C1 segment of cervical spinal cord (tissue), 14 donors: ENCODE results near the gene PAFAH1B1.

Experiments
- DNase-seq, 14 donors: peaks; one replicate each; lab custom pipeline; 2025; lab: John Stamatoyannopoulos, UW

PAFAH1B1 gene

DNA sequence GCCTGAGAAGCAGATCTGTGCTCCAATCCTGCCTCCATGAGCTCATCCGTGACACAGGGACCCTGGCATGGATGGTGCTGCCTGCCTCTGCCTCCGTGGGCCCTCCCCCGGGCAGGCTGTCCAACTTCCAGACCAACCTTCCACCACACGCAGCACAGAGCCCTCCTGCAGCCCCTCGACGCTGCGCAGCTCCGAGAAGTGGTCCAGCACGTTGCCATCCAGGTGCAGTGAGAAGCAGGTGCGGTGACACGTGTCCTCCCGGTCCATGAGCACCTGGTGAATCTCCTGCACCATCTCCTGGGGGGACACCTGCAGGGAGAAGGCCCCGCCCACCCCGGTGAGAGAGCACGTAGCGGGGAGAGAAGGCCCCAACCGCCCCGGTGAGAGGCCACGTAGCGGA, 109.7 kb downstream of the PAFAH1B1 start:
- no peak for DNase-seq

DNA sequence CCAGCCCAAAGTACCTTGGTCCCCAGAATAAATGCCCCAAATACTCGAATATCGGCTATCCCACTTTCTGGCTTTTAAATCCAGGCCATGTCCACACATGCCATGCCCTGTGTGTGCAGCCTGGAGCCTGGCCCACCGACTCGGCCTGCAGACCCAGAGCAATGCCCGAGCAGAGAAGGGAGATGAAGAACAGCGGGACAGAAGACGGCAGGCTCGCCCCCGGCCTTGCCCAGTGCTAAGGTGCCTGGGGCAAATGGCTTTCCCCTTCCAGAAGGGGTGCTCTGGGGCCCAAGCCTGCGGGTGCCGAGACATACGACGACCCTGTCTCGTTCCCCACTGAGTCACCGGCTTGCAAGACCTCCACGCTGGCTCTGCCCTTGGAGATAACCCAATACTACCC, 110.2 kb downstream of the PAFAH1B1 start:
- DNase-seq, result no peak

DNA sequence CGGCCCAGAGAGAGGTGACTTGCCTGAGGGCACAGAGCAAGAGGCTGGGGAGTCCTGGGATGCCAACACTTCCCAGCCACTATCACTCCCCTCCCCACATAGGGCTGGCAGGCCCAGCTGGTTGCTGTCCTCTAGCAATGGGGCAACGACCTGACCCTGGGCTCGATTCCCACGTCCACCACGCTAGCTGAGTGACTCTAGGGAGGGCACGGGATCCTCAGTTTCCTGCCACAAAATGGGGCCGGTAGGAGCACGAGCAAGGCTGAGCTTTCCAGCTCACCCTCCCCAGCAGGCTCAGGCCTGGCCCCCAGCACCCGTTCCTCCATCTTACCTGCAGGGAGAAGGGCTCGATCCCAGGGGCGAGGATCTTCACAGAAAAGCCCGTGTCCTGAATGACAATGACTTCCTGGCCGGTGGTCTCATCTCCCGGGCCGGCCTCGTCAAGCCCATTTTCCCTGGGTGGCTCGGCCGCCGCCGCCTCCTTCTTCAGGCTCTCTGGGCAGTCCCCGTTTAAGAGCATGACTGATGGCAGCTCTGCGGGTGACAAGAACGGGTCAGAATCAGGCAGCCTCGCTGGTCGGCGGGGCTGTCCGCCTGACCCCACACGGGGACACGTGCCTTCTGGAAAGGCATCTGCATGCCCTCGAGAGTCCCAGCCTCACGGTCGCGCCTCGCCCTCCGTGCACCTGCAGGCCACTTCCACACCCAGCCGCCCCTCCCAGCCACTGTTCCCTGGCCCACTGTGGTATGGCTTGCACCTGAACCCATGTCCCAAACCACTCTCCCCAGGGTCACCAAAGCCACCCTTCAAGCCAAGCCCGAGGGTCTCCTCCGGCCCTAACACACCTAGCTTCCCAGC, 110.8 kb downstream of the PAFAH1B1 start:
- no peak for DNase-seq

DNA sequence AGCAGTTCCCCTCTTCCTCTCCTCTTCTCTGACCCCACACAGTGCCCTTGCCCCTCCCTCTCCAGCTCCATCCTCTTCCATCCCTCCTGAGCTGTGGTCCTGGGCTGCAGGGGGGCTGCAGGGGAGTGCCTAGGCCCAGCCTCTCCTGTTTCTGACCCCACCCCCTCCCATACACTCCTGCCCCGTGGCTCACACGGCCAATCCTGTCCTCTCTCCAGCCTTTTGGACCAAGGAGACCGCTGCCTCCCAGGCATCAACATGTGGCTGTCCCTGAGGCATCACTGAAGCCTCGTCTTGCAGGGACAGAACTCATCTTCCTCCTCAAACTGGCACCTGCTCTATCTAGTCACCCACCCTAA, 111.4 kb downstream of the PAFAH1B1 start:
- DNase-seq, result no peak

DNA sequence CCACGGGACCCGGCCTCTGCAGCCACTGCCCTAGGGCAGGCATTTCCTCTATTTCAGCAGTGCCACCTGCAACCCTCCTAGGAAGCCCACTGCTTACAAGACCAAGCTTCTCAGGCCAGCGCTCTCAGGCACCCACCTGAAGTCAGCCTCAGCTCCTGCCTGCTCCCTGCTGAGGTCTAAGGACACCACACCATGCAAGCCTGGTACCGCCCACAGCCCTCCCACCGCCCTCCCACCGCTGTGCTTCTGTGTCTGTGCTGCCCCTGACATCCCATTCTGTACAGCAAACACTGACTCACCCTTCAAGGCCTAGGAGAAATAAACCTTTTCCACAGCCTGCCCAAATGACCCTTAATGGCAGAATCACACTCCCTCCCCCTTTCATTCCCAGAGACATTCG, 111.8 kb downstream of the PAFAH1B1 start:
- no peak for DNase-seq

DNA sequence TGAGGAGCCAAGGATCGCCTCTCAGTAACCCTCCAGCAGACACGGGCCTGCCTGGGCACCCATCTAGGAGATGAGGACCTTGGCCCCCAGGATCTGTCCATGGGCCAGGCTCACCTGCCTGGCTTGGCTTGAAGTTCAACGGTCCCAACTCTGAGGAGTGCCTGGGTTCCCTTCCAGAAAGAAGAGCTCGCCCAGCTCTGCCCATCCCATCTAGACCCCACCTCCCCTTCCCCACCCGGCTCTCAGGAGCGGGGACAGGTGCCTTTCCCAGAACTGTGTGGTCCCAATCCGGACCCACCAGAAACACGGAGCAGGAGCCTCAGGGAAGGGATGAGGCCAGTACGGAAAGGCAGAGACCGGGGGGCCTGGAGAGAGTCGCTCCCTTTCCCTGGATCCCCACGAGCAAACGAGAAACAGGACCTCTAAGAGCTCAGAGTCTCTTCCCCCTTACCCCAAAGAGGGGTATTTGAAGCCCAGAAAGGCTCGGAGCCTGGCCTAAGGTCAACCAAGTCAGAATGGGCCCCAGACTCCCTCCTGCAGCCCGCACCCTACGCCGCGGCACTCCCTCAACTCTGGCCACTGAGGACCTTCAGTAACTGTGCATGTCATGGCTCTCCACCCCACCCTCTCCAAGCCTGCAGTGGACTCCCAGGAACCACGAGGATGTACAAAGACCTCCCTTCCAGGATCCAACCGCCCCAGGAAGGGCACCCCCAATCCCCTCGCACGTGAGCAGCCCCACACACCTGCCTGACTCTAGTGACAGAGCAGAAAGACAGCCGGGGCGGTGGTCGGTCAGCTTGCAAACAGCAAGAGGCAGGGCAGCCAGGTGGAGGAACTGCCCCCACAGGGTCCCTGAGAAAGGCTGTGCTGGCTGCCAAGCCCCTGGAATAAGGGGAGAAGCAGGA, 112.7 kb downstream of the PAFAH1B1 start:
- no peak for DNase-seq

DNA sequence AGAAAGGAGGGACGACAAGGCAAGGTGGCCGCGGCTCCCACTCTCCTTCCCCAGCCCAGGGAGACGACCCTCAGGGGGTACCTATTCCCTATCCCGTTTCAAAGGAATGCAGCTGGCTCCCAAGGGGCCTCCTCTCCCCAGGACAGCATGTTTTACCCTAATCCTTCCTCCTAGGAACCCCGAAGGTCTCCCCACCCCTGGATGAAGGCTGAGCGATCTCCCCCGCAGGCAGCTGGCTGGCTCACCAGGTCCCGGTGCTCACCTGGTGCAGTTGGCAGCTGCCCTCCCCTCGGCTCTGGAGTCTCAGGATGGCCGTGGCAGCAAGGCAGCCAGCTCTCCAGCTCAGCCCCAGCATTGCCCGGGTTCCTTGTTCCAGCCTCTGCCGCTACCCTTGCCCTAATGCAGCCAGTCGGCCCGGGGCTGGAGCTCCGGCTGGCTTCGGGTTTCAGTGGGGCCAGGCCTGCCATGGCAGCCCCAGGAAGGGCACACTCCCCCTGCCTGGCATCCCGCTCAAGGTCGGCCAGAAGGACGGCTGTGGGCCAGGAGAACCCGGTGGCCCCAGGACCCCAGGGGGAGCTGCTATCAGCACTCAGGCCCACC, 113.6 kb downstream of the PAFAH1B1 start:
- no peak for DNase-seq

DNA sequence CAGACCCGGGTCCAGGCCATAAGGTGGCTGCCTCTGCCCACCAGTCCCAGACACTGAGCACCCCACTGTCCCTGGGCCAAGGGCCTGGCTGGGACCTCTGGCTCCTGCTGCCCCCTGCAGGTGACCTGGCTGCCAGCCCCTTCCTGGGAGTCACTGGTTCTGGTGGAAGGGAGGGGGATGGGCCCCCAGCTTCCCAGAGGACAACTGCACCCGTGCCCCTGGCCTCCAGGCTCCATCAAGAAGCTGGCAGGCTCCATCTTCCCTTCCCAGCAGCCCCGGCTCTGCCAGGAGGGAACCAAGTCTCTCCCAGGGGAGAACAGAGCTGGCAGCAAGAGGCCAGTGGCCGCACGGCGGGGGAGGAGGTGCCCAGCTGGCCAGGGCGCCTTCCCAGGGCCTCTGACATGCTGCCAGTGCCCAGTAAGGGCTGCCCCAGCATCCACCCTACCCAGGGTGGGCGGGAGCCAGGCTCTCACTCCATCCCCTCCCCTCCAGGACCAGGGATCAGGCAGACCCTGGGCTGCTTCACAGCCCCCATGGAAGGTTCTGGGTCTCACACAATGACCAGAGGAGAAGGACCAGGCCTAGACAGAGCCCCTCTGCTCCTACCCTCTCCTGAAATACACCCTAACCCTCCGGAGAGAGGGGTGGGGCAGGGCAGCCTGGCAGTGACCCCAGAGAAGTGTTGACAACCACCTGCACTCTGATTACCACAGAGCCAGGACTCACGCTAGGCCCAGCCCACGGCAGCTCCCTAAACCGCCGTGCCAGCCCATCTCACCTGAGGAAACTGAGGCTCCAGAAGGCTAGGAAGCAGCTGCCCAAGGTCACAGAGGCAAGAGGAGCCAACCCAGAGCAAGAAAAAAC, 114.5 kb downstream of the PAFAH1B1 start:
- DNase-seq, result peak in 13 of 14 donors; percentile 7 to 89 (median 51)

DNA sequence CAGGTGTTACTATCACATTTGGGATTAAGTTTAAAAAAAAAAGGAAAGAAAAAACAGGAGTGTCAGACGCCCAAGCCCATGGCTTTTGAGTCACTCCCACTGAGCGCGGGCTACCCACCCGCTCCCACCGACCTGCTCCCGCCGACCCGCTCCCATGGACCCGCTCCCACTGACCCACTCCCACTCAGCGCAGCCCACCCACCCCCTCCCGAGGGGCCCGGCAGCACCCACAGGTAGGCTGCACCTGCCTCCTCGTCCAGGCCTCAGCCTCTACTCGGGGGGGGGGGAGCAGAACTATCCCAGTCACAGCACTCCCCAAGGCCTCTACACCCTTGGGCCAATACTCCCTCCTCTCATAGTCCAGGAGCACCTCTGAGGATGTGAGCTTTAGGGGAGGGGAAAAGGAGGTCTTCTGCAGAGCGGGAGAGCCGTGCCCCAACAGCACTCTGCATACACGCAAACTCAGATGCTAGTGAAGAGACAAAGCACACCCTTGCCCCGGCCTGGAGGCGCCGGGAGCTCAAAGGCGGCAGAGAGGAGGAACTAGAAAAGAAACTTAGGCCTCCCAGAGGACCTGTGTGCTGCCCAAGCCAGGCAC, 115.2 kb downstream of the PAFAH1B1 start:
- DNase-seq, result no peak

DNA sequence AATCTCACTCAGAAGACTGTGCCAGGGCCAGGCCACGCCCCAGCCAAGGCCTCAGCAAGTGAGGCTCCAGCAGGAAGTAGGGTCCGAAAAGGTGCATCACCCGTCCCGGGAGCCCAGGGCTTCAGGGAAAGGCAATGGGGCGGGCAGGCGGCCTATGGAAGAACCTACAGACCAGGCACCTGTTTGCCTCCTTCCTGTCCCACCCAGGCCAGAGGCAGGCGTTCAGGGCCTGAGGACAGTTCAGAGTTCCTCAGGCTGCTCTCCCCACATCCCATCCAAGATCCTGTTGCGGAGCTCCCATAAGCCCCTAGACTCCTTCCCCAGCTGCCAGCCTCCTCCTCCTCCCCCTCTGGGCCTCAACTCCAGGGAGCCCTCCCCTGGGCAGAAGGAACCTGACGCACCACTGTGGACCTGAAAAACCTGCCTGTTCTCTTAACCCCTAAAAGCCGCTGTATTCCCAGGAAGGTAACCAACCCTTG, 115.8 kb downstream of the PAFAH1B1 start:
- DNase-seq, result no peak

DNA sequence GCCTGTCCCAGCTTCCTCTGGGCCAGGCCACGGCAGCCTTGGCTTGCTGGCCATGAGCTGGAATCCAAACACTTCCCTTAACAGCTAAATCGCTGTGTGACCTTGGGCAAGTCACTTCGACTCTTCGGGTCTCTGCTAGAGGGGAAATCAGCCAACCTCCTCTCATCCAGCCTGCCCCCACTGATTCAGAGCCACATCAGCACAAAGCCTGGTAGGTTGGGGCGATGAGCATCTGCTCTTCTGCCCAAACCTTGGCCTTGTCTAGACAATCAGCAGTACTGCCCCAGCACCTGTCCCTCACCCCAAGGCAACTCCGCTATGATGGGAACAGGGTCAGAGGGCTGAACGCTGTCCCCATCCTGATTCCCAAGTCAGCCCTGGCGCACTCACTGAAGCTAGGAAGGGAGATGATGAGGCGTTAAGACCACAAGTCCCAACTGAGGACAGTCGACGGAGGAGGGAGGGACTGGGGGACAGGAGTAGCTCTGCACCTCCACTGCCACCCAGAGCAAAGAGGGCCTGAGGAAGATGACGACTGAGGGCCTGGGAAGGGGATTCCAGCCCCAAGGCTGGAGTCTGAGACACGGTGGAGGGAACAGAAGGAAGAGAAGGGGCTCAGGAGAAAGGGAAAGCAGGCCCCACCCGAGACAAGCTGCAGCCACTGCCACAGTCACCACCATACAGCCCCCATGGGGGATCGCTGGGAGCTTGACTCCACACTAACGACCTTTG, 116.8 kb downstream of the PAFAH1B1 start:
- no peak for DNase-seq

DNA sequence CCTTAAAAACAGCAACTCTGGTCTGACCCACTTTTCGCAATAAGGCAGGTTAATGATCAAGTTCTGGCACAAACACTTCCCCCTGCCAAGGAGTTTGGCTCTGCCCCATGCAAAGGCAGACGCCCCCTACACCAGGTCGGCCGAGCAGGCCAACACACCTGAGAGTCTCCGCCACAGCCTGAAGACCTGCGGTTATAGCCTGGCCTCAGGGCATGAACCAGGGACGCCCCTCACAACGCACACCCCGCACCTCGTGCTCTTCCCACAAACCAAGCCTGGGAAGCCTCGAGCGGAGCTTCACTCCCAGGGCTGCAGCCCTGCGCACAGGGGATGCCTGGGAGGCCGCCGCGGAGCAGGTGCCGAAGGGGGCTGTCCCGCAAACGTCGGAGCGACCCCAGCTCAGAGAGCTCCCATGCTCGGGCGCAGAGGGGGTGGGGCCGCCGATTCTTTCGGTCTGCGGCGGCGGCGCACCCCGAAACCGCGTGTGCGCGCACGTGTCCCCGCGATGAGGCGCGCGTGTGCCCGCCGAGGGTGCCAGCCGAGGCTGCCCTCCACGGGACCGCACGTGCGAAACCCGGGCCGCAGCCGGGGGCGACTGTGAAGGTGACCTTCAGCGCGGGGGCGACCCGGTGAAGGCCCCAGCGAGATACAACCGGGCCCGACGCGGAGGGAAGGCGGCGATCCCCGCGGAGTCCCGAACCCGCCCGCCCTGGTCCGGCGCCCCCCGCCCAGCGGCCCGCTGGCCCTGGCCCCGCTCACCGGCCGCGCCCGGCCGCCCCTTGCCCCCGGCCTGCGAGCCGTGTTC, 117.6 kb downstream of the PAFAH1B1 start:
- no peak for DNase-seq

DNA sequence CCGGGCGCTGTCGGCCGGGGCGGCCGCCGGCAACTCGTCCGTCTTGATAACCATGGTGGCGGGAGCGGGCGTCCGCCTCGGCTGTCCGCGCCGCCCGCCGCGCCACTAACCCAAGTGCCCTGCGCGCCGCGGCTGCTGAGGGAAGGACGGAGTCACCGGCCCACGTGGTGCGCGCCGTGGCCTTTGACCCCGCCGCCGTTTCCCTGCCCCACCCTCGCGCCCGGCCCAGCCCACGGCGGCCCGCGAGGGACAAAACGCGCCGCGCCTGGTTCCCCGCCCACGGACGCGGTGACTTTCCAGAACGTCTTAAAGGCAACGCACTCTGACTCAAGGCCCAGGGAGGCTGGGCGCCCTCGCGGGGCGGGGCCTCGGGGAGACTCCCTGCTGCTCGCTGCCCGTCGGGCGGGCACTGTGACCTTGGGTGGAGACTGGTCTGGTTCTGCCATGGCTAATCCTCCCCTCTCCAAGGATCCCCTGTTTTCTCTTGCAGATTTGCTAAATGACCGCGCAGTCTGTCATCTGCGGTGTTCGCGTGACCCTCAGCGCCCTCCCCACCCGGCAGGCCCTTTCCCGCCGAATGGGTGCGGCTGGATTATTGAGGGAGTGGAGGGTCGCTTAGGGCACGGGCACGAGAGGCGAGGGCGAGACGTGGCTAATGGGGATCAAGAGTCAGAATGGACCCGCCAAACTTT, 118.3 kb downstream of the PAFAH1B1 start, which contains the start of gene CLUH:
Gene CLUH (minus strand): TSS at position 157 of the 692 bp plus-strand sequence. CDS start 103 bp downstream, at position 54.
- DNase-seq, result peak; percentile 78 to 98 (median 94)

DNA sequence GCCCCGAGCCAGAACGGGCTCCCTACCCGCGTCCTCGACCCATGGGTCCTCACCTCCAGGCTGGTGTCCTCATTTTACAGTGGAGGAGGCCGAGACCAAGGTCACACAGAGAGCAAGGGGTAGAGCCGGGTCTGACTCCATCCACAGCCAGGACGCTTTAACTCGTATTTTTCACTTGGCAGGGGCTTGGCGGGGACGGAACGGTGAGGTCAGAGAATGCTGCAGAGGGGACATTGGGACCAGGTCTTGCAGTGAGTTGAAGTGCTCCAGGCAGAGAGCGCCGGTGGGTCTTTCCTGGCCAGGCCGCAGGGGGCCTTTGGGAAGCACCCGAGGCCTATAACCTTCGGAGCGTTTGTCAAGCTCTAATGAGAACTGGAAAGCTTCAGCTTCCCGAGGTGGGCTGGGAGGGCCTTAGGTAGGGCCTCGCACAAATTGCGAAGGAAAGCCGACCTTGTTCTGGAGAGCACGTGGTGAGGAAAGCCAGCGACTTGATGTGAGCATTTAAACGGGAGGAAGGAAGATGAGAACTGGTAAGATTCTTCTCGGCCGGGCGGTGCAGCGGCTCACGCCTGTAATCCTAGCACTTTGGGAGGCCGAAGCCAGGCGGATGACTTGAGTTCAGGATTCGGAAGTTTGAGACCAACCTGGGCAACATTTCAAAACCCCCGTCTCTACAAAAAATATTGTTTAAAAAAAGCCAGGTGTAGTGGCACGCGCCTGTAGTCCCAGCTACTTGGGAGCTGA, 119.0 kb downstream of the PAFAH1B1 start:
- DNase-seq, result peak in 1 of 14 donors; percentile 56

DNA sequence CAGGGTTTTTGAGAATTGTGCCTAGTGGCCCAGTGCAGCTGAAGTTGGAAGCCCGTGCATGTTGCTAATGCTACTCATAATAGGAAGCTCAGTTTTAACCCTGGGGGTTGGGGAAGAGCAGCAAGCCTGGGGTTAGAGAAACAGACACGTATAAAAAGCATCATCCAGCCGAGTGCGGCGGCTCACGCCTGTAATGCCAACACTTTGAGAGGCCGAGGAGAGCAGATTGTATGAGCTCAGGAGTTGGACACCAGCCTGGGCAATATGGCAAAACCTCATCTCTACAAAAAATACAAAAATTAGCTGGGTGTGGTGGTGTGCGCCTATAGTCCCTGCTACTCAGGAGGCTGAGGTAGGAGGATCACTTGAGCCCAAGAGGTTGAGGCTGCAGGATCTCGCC, 120.4 kb downstream of the PAFAH1B1 start:
- DNase-seq, result peak in 1 of 14 donors; percentile 65

DNA sequence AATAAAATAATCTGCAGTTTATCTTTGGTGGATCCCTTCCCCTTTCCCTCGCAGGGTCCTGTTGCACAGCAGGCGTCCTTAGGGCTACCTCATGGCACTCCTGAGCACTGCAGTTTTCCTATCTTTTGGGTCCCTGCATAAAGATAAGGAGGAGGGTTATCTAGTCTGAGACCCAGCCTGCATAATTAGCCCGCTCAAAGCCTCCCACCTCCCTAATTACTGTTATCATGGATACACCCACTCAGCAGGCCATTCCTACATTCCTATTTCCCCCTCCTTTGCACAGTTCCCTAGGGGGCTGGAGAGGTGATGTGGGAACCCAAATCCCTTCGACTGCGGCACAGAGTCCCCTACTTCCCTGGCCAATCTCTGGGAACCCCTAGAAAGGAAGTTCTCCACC, 123.2 kb downstream of the PAFAH1B1 start:
- no peak for DNase-seq

DNA sequence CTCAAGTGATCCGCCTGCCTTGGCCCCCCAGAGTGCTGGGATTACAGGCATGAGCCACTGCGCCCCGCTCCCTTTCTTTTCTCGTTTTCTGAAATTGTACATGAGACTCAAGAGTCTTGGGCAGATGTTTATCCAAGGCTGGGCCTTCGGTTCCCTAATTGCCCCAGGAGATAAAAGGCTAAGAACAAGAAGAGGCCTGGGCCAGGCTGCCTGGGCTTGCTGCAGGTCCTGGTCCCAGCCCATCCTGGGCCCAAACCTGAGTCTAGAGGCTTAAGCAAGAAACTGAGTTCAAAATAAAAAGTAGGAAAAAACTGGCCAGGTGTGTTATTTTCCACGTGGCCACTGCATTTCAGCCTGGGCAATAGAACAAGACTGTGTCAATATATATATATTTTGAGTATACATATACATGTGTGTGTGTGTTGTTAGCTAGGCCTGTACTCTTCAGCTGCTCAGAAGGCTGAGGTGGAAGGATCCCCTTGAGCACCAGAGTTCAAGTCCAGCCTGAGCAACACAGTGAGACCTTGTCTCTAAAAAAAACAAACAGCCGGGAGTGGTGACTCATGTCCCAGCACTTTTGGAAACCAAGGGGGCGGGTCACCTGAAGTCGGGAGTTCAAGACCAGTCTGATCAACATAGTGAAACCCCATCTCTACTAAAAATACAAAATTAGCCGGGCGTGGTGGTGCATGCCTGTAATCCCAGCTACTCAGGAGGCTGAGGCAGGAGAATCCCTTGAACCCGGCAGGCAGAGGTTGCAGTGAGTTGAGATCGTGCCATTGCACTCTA, 124.9 kb downstream of the PAFAH1B1 start:
- DNase-seq, result no peak
